ENCODE results near the gene FAM9C.
"Not testable (repeated sequence)": the region's sequence is repeated elsewhere in the genome, so short reads cannot be mapped to it uniquely, and the experiment has no call there.

Gene FAM9C

GRCh38 chrX:13076176-13076961, 31.9 kb upstream of the FAM9C start:
- DNase-seq = no peak

DNA sequence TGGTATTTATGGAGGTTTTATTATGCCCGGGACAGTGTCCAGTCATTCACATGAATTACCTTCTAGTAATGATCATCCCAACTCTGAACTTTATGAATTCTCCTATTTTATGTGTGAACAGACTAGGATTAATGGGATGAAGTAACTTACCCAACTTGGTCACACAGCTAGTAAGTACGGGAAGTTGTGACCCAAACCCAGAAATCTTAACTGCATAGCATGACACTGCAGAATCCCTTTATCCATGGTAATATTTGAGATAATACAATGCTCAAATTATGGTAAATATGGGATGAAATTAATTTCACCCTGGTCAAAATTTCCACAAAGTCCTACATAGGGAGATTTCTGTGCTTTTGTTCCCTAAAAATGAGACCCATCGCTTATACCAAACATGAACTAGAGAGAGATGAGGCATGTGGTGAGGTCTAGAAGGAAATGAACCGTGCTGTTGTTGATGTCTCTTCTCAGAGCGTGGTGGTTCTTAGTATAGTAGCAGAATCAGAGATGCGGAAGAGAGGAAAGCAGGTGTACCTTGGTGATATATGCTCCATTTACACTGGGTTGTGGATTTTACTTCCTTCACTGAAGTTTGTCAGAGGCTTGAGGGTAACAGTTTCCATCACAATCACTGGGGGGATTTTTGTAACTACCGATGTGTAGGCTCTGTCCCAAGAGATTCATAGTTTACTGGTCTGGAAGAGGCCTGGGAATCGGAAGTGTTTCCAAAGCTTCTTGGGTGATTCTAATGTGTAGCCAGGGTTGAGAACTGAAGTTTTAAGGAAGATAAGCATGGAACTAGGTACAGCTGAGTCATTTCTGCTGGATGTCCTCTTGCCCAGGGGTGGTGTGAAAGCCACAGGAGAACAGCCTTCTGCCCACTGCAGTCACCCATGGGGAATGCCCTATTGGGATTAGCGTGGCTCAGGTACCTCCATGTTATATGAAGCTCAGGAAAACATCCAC, 30.2 kb upstream of the FAM9C start:
- no peak for DNase-seq

GRCh38 chrX:13069771-13070416, 25.5 kb upstream of the FAM9C start:
- no peak for DNase-seq

DNA sequence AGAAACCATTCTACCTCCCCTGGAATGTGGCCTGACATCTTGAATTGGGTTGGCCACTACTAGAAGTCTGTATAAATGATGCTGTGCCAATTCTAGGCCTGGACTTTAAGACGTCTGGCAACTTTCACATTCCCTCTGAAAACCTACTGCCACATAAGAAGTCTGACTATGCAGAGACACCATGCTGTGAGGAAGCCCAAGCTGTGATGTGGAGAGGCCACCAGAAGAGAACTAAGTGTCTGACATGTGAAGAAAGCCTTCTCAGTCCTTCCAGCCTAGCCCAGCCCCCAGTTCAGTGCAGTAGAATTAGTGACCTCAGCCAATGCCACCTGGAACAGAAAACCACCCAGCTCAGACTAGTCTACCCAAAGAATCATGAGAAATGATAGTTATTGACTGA, 24.2 kb upstream of the FAM9C start:
- no peak for DNase-seq

DNA sequence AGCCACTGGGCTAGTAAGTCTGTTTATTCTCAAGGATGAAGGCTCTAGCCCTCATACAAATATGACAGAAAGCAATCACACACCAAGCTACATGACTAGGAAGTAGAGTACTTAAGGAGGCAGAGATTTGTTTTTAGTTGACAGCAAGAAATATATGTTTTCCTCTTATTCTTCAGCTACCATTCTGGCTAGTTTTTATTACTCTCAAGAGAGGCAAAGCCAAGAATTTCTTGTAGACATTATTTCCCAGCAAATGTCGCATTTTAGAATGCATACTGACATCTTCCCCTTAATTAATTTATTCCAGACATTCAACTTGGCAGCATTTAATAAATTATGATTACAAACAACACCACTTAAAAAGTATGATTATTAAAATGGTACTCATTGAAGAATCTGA, 23.4 kb upstream of the FAM9C start:
- no peak for DNase-seq

GRCh38 chrX:13066391-13066790, 22.0 kb upstream of the FAM9C start:
- no peak for DNase-seq

DNA sequence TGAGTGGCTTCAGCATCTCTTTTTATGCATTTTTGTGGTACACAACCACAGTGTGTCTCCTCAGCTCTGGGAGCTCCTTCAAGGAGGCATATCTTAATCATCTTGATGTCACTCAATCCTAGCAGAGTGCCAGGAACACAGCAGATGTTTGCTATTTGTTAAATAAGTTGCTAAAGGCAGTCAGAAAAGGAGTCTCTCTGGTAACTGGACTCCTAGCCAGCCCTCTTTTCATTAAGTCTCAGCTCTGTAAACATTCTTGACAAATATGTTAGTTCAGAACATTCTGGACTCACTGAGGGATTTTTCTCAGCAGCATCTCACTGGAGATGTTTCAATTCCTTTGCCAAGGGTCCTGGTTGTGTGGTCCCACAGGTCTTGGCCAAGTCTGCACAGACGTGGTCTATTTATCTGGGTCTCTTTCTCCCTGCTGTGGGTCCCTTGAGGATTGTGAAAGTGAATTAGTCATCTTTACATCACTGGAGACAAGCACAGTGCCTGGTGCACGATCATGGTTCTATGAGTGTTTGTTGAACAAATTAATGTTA, 20.3 kb upstream of the FAM9C start:
- no peak for DNase-seq

GRCh38 chrX:13063124-13063523, 18.7 kb upstream of the FAM9C start:
- not testable (repeated sequence) for DNase-seq

DNA sequence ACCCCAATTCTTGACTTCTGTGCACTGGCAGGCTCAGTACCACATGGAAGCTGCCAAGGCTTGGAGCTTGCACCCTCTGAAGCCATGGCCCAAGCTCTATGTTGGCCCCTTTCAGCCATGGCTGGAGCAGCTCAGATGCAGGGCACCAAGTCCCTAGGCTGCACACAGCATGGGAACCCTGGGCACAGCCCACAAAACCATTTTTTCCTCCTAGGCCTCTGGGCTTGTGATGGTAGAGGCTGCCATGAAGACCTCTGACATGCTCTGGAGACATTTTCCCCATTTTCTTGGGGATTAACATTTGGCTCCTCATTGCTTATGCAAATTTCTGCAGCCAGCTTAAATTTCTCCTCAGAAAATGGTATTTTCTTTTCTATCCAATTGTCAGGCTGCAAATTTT, 17.9 kb upstream of the FAM9C start:
- not testable (repeated sequence) for DNase-seq

DNA sequence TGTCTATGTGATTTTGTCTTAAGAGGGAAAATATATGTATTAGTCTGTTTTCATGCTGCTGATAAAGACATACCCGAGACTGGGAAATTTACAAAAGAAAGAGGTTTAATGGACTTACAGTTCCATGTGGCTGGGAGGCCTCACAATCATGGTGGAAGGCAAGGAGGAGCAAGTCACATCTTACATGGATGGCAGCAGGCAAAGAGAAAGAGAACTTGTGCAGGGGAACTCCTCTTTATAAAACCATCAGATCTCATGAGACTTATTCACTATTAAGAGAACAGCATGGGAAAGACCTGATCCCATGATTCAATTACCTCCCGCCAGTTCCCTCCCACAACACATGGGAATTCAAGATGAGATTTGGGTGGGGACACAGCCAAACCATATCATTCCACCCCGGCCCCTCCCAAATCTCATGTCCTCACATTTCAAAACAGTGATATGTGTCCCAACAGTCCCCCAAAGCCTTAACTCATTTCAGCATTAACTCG, 16.8 kb upstream of the FAM9C start:
- not testable (repeated sequence) for DNase-seq

DNA sequence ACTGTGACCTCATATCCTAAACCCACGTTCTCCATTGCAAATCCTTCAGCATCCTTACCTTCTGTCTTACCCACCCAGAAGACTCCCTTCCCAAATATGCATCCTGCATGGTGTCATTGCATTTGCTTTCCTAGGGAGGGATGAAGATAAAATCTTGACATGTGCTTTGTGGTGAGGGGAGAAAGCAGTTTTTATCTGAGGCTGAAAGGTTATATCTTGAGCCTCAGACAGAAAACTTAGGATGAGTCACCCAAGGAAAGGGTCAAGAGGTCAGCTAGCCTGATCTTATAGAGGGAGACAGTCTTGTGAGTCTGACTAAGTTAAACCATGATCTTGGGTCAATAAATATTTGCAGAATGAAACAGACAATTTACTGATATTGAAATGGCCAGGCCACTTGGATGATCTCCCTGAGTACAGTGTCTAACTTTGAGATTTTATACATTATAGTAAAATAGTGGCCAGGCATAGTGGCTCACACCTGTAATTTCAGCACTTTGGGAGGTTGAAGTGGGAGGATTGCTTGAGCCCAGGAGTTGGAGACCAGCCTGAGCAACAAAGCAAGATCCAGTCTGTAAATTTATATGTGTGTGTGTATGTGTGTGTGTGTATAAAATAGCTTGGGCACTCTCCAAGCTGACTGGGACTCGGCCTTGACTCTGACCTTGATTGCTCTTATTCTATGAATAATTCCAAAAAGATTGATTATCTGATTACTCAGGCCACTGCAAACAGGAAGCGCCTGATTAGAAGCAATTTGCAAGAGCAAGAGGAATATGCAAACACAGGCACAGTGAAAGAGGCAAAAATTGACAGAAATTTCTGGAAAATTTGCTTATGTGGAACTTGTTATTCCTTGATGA, 15.4 kb upstream of the FAM9C start:
- DNase-seq = no peak

DNA sequence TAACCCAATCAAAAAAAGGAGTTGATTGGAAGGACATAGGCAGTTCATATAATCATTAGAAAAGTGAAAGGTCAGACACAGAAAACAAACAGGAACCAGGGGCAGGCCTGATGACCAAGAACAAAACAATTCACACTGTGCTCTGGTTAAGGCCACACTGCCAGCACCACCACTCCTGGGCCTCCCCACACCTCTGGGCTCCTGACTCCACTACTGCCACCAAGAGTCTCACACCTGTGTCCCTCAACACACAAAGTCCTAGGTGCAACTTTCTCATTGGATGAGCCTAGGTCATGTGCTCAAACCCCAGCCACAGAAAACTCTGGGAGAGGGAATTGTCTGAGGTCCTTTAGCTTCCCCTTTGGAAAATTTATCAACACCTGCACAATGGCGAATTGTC, 11.1 kb upstream of the FAM9C start:
- no peak for DNase-seq

DNA sequence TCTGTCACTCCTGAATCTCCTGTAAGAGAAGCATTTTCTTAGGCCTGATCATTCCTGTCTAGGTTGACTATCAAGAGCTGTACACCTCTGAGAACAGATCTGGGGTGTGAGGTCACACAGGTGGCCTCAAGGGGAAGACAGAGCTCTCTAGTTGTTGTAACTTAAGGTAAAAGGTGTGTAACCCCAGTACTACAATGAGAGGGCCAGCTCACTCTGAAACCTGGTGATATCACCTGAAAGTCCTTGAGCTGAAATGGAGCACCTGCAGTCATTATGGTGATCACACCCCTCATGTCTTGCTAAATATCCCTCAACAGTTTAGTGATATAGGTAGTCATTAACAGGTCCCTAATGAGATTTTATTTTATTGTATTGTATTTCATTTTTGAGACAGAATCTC, 8.8 kb upstream of the FAM9C start:
- no peak for DNase-seq

DNA sequence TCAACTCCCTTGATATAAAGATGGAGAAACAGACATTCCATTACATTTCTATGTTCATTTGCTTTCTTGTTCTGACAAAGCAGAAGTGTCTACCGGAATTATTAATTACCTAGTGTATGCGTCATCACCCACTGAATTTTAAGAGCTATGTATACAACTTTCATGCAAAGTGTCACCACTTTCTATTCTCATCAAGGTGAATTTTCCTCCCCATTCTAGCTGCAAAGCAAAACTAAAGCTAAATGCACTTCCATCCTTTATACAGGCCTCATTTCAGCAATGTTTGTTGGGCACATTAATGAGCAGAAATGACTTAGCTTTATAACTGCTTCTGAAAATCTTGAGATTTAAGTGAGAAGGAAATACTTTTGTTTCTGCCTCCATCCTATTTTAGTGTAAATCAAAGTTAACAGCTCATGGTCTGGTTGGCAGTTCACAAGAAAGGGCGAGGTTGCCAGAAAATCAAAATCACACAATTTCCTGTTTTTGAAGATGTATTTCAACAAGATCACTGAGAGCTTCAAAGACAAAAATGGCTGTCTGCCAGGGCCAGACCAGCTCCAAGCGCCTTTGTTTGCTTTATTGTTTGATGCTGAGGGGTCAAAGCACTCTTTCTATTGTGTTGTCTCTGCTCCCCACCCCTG, 7.2 kb upstream of the FAM9C start:
- DNase-seq = no peak

- DNase-seq = no peak
These were observed 6.7 kb upstream of the FAM9C start for GRCh38 chrX:13051167-13051528.

DNA sequence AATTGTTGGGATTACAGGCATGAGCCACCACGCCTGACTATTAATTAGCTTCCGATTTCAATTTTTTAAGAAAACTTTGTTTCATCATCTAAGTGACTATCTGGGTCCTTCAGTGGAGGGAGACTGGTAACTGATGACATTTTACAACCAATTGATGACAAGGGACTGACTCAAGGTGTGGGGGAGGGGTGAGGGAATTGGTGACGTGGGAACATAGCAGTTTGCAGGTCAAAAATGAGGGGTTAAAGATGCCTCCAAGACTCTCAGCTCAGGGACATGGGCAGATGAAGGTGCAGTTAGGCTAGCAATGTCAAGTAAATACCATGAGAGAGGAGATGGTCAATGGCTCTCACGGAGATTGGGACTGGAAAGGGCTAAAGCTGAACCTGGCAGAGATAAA, 5.7 kb upstream of the FAM9C start:
- no peak for DNase-seq

DNA sequence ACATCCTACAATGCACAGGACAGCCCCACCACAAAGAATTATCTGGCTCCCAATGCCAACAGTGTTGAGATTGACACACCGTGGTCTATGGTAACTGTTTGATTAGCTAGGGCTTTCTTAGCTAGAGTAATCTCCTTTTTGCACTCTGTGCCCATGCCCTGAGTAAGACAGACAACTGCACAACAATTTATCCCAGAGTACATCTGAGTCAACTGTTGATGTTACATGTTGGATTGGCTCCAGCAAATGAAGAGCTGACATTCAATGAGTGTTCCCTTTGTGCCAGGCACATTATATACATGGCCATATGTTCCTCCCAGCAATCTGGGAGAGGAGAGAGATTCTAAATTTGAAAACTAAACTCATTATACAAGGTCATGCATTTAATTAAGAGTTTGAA, 3.9 kb upstream of the FAM9C start:
- DNase-seq = no peak

DNA sequence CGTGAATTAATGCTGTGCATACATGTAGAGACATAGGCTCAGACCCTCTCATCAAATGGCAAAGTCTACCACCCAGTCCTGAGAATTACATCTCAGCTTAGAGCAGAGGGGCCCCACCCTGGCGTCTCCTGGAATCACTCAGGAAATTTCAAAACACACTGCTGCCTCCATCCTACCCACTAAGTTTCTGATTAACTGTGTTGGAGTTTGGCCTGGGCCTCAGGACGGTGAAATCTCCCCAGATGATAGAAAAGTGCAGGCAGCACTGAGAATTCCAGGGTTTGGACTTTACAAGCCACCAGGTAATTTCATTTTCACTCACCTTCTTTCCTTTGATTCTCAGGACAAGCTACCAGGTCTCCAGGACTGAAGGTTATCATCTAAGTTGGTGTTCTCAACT, 3.3 kb upstream of the FAM9C start:
- DNase-seq = no peak

- DNase-seq = no peak
These were observed 1.9 kb upstream of the FAM9C start for GRCh38 chrX:13046141-13046855.

GRCh38 chrX:13043938-13044337, 482 bp downstream of the FAM9C start:
- no peak for DNase-seq

DNA sequence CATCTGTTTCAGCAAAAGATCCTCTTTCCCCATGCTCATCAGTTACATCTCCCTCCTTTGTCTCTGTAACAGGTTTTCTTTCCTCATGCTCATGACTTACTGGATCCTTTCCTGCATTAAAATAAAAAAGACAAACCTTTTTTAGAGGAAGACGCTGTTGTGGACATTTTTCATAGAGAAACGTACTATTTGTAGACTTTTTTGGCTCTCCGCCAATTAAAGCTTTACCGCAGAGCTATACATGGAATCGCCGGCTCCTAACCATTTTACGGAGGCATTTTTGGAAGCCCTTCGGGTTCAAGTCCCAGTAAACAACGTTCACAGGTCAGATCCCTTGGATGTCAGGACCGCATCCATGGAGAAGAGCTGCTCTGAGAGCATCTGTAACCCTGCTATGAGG, 1.3 kb downstream of the FAM9C start:
- no peak for DNase-seq
